AG09319 (cell line): ENCODE results near the gene SAMD8.
A peak's percentile ranks its signal among the peaks of the same experiment; 100 is the strongest.

Experiments
- DNase-seq: peaks from one replicate; pipeline ENCODE4 v3.0.0-alpha.2; 2010; ENCODE audit warnings: low read depth; ENCODE audit errors: extremely low read depth
- TF ChIP-seq, protein P1 (sequence below): IDR thresholded peaks from 2 replicates; pipeline ENCODE4 v1.5.1; 2011; ENCODE audit warnings: low read depth, mild to moderate bottlenecking, inconsistent platforms, low read length, moderate library complexity

Gene SAMD8

DNA sequence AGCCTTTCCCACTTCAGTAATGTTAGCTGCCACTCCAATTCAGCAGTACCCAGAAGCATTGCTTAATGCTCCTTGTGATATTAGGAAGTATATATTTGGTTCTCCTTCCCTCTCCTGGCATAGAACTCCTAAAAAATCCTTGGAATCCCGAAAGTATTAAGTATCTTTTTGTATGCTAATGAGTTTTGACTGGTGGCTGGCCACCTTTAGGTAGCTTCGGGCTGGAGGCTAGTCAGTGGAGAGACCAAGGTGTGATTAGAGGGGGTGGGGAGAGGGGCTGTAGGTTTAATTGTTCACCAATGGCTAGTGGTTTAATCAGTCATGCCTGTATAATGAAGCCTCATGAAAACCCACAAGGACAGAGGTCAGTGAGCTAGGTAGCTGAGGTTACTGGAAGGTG lies 112.1 kb downstream of the SAMD8 start:
- TF ChIP-seq, protein P1, sequence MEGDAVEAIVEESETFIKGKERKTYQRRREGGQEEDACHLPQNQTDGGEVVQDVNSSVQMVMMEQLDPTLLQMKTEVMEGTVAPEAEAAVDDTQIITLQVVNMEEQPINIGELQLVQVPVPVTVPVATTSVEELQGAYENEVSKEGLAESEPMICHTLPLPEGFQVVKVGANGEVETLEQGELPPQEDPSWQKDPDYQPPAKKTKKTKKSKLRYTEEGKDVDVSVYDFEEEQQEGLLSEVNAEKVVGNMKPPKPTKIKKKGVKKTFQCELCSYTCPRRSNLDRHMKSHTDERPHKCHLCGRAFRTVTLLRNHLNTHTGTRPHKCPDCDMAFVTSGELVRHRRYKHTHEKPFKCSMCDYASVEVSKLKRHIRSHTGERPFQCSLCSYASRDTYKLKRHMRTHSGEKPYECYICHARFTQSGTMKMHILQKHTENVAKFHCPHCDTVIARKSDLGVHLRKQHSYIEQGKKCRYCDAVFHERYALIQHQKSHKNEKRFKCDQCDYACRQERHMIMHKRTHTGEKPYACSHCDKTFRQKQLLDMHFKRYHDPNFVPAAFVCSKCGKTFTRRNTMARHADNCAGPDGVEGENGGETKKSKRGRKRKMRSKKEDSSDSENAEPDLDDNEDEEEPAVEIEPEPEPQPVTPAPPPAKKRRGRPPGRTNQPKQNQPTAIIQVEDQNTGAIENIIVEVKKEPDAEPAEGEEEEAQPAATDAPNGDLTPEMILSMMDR = no peak
- DNase-seq = no peak

DNA sequence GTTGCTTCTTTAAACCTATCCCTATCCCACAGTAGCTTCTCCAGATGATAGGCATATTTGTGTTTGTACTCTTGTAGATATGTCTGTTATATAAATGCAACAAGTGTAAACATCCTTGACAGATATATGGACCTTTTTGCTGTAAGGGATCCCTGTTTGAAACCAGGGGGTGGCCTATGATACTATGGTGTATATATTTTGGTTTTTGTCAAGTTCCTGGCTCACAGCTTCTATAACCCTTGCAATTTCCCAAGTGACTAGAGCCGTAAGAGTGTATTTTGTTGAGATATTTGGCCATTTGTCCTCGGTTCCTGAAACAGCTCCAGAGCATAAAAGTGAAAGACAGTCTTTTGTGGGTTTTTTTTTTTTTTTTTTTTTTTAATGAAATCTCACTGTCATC lies 114.6 kb downstream of the SAMD8 start:
- no peak for DNase-seq

DNA sequence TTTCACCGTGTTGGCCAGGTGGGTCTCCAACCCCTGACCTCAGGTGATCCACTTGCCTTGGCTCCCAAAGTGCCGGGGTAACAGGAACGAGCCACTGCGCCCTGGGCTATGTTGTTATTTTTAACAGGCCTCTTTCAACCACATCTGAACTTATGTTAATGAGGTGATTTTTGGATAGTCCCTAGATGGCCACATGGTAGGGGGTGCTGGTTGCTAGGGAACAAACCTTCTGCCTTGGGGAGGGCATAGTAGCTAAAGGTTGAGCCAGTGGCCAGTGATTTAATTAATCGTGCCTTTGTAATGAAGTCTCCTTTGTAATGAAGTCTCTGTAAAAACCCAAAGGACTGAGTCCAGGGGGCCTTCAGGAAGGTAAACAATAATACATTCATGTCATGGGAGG lies 115.2 kb downstream of the SAMD8 start:
- DNase-seq = no peak
- TF ChIP-seq, protein P1 = no peak

More for the DNA sequence above, 114.6 kb downstream of the SAMD8 start:
- TF ChIP-seq, protein P1 = no peak

DNA sequence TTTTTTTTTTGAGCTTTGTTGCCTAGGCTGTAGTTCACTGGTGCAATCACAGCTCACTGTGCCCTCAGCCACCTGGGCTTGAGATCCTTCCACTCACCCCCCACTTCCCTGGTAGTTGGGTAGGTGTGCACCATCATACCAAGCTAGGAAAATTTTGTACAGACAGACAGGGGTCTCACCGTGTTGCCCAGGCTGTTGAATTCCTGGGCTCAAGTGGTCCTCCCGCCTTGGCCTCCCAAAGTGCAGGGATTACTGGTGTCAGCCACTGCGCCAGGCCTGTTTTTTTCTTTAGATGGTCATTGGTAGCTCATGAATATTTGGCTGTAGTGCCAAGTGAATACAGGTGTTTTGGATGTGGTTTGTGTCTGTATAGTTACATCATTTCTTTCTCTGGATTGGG lies 116.8 kb downstream of the SAMD8 start:
- no peak for DNase-seq
- TF ChIP-seq, protein P1 = no peak

DNA sequence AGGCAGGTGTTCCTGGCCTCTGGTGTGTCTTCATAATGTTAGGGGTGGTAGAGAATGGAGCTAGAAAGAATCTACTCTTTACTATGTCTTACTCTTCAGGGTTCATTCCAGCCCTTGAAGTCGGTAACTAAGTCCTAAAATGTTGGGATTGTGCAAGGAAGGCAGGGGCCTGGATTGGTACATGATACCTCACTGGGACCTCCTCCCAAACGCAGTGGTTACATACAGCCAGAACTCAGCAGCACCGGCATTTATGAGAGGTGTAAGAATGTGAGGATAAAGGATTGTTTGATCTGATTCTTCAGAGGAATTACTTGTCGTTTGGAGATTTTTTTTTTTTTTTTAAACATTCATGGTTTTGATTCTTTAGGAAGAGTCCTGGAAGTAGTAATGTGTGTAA lies 117.4 kb downstream of the SAMD8 start:
- DNase-seq = no peak
- TF ChIP-seq, protein P1 = no peak

DNA sequence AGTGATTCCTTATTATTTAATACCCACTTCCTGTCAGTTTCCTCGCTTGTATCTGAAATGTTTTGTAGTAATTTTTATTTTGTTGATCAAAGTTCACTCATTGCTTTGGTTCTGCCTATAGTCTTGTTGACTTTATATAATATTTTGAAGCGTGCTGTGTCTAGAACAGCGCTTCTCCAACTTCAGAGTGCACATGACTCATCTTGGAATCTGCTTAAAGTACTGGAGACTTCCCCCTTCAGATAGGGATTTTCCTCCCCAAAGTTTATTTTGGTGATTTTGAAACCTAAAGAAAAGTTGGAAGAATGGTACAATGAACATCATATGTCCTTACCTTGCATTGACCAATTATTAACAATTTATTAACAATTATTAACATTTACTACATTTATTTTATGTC lies 118.5 kb downstream of the SAMD8 start:
- DNase-seq = no peak
- TF ChIP-seq, protein P1 = no peak

DNA sequence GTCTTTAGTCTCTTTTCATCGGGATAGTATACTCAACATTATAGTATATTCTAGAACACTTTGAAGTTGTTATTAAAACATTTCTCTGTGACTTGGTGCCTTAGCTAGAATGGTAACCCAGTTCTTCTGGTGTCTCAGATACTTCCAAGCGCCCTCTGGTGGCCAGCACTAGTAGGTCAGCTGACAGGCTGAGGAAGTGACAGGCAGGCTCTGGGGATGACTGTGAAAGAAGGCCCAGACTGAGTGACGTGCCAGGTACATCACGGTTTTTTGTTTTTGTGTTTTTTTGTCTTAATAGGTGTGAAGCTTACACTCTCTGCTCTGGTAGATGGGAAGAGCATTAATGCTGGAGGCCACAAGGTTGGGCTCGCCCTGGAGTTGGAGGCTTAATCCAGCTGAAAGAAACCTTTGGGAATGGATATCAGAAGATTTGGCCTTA lies 119.2 kb downstream of the SAMD8 start:
- TF ChIP-seq, protein P1 = peak; percentile 94
- DNase-seq = peak; percentile 59
